ENCODE measurements around the gene ELOVL7.
"Not testable (repeated sequence)": the region's sequence is repeated elsewhere in the genome, so short reads cannot be mapped to it uniquely, and the experiment has no call there.

The ELOVL7 gene

GRCh38 chr5:60719329-60719728, 124.7 kb downstream of the ELOVL7 start:
- ATAC-seq (no peak), DNase-seq (ENCODE audit: low spot score in 2 of 2) (no peak)
- H3K9me3 Mint-ChIP-seq, result peaks cover 3% of the 10 kb centered on the region

DNA sequence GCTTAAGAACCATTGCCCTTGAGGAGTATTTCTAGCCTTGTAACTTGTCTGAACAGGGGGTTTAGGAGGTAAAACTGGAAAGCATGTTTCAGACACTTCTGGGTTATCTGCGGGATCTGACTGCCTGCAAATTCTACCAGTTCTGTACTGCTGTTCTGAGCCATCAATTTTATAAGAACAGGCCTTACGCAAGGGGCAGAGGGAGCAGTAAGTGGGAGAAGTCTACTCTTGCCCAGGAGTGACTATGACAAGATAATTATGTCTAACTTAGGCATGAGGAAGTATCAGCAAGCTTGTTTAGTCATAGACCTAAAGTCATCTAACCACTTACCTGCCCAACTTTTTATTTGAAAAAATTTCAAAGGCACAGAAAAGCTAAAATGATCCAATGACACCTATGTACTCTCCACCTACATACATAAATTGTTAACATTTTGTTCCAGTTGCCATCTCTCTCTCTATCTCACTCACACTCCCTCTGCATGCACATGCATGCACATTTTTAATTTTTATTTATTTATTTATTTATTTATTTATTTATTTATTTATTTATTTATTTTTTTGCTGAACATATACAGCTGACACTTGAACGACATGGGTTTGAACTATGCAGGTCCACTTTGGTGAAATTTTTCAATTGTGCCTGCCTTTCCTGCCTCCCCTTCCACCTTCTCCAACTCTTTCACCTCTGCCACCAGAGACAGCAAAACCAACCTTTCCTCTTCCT, 125.7 kb downstream of the ELOVL7 start:
- Mint-ChIP-seq H3K4me3 (no peak overlapping the region), H3K9me3 (peaks cover 3% of the 10 kb centered on the region), H3K27ac (no peak overlapping the region), H3K4me1 (no peaks in the 10 kb centered on the region), H3K36me3 (no peaks in the 10 kb centered on the region)
- DNase-seq (ENCODE audit: low spot score in 2 of 2) (no peak), ATAC-seq (no peak)

More at GRCh38 chr5:60719329-60719728, 124.7 kb downstream of the ELOVL7 start:
- H3K27ac Mint-ChIP-seq, result no peak overlapping the region
- H3K4me3 Mint-ChIP-seq, result no peak overlapping the region
- no peaks in the 10 kb centered on the region for H3K36me3 Mint-ChIP-seq
- no peaks in the 10 kb centered on the region for H3K4me1 Mint-ChIP-seq

- not testable (repeated sequence) for H3K4me3 Mint-ChIP-seq; DNase-seq (ENCODE audit: low spot score in 2 of 2); H3K27ac Mint-ChIP-seq; H3K4me1 Mint-ChIP-seq; H3K36me3 Mint-ChIP-seq; ATAC-seq; H3K9me3 Mint-ChIP-seq
These were observed 128.7 kb downstream of the ELOVL7 start for GRCh38 chr5:60715201-60715928.

GRCh38 chr5:60712950-60713349, 131.1 kb downstream of the ELOVL7 start:
- ATAC-seq (no peak), DNase-seq (ENCODE audit: low spot score in 2 of 2) (no peak)
- H3K9me3 Mint-ChIP-seq, result peaks cover 3% of the 10 kb centered on the region
- H3K4me3 Mint-ChIP-seq, result no peak overlapping the region
- H3K4me1 Mint-ChIP-seq, result no peaks in the 10 kb centered on the region
- H3K36me3 Mint-ChIP-seq, result no peaks in the 10 kb centered on the region
- H3K27ac Mint-ChIP-seq, result no peak overlapping the region

DNA sequence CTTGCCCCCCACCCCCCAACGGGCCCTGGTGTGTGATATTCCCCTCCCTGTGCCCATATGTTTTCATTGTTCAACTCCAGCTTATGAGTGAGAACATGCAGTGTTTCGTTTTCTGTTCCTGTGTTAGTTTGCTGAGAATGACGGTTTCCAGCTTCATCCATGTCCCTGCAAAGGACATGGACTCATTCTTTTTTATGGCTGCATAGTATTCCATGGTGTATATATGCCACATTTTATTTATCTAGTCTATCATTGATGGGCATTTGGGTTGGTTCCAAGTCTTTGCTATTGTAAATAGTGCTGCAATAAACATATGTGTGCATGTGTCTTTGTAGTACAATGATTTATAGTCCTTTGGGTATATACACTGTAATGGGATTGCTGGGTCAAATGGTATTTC, 132.2 kb downstream of the ELOVL7 start:
- not testable (repeated sequence) for H3K36me3 Mint-ChIP-seq; H3K4me1 Mint-ChIP-seq; H3K27ac Mint-ChIP-seq; H3K9me3 Mint-ChIP-seq; DNase-seq (ENCODE audit: low spot score in 2 of 2); H3K4me3 Mint-ChIP-seq; ATAC-seq

DNA sequence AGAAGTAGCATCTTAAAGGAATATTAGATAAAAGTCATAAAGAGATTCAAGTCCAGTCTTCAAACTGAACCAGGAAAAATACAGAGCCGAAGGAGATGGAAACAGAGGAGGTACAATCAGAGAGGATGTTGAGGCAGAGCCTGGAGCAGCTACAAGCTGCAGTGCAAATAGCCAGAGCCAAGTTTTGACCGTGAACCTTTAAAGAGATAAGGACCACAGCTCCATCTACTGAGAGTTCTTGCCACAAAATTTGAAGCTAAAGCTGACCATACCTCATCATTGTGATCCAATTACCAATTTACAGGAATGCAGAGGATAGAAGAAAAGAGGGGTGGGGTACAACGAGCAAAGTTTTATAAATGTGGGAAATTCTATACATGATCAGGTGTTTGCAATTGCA, 133.7 kb downstream of the ELOVL7 start:
- Mint-ChIP-seq H3K36me3 (no peaks in the 10 kb centered on the region), H3K4me1 (no peaks in the 10 kb centered on the region), H3K9me3 (no peaks in the 10 kb centered on the region), H3K27ac (no peak overlapping the region), H3K4me3 (no peak overlapping the region)
- DNase-seq (ENCODE audit: low spot score in 2 of 2) (no peak), ATAC-seq (no peak)

- no peak overlapping the region for H3K27ac Mint-ChIP-seq
- no peak for DNase-seq (ENCODE audit: low spot score in 2 of 2)
- H3K4me1 Mint-ChIP-seq, result peaks cover 15% of the 10 kb centered on the region
- ATAC-seq, result no peak
- H3K4me3 Mint-ChIP-seq, result no peak overlapping the region
- H3K36me3 Mint-ChIP-seq, result no peaks in the 10 kb centered on the region
- no peaks in the 10 kb centered on the region for H3K9me3 Mint-ChIP-seq
These were observed 138.9 kb downstream of the ELOVL7 start for GRCh38 chr5:60705144-60705543.

GRCh38 chr5:60703944-60704343, 140.1 kb downstream of the ELOVL7 start:
- ATAC-seq (no peak), DNase-seq (ENCODE audit: low spot score in 2 of 2) (no peak)
- H3K36me3 Mint-ChIP-seq, result no peaks in the 10 kb centered on the region
- H3K27ac Mint-ChIP-seq, result no peak overlapping the region
- peaks cover 19% of the 10 kb centered on the region for H3K4me1 Mint-ChIP-seq
- H3K4me3 Mint-ChIP-seq, result no peak overlapping the region
- no peaks in the 10 kb centered on the region for H3K9me3 Mint-ChIP-seq

All from stimulated activated effector memory CD8-positive, alpha-beta T cell treated with anti-CD3 and anti-CD28 coated beads, Interleukin-12 subunit alpha, Interleukin-12 subunit beta, amount 100 ng/mL, for 72 hours (primary cell).